ENCODE data around the gene DCBLD2. TPM values are rescaled to one million over a fixed set of nuclear protein-coding genes. Genes with fewer than 3 reads are reported as not detected.

Gene DCBLD2
- total RNA-seq, 1 experiment from 2014 or later, result 91.7 TPM

DNA sequence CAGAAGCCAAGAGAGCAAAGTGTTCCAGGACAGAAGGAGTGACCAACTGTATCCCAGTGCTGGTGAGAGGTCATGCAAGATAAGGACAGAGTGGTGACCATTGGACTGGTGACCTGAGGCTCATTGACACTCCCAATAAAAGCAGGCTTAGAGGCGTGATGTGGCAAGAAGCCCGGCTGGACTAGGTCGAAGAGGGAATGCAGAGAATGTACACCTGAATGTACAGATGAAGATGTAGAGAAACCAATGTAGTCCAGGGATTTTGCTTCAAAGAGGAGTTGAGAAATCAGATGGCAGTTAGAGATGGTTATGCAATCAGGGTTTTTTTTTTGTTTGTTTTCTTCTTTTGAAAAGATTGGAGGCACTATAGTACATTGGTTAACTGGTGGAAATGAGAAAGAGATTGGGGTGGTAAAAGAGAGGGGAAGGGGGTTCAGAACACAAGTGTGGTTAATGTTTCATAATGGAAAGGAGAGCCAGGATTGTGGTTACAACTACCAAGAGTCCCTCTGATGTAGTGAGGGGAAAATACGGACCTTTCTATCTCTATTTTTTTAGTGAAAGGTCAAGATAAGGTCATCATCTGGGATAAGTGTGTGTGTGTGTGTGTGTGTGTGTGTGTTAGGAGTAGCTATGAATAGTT lies 115.0 kb downstream of the DCBLD2 start:
- DNase-seq (ENCODE audit: low read depth, low spot score), result no peak
- in situ Hi-C loops (cut with HindIII; ENCODE audit: low pct_unique_long_range_greater_than_20kb, low sequenced_read_pairs), result loop anchor here (25.0 kb wide), 1 partner anchor 174 kb away; no protein-coding TSS in a partner anchor

- DNase-seq (ENCODE audit: low read depth, low spot score), result no peak
- in situ Hi-C loops (cut with HindIII; ENCODE audit: low pct_unique_long_range_greater_than_20kb, low sequenced_read_pairs), result loop anchor here (25.0 kb wide), 1 partner anchor 173 kb away; no protein-coding TSS in a partner anchor
Observed at GRCh38 chr3:98784666-98785600, 116.6 kb downstream of the DCBLD2 start.

- peak; percentile 79 for DNase-seq (ENCODE audit: low read depth, low spot score)
- in situ Hi-C loops (cut with HindIII; ENCODE audit: low pct_unique_long_range_greater_than_20kb, low sequenced_read_pairs), result loop anchor here (25.0 kb wide), 1 partner anchor 172 kb away; no protein-coding TSS in a partner anchor
Observed at GRCh38 chr3:98784042-98784441, 117.5 kb downstream of the DCBLD2 start.

DNA sequence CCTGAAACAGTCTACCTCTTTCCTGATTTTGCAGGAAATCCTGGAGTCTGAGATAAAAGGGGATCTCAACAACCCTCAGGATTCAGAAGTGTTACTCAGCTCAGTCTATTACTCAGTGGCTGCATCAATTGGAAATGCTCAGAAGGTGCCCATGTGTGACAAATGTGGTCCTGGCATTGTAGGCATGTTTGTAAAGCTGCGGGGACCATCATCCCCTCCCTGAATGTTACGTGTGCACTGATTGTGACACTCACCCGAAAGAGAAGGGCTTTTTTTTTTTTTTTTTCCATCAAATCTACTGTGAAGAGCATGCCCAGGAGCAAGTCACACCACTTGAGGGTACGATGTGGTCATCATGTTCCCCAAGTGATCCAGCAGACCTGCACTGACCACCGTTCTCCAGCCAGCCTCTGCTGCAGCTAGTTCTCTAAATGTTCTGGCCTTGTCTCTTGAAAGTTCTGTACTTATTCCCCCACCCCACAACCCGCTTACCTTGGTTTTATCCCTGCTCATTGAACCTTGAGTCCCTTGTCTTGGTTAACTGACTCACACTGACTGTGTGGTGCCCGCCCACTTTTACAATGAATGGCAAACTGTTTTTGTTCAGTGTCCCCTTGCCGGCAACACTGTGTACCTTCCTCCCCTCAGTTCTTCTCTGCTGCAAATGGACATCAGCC lies 118.5 kb downstream of the DCBLD2 start:
- in situ Hi-C loops (cut with HindIII; ENCODE audit: low pct_unique_long_range_greater_than_20kb, low sequenced_read_pairs), result loop anchor here (25.0 kb wide), 1 partner anchor 171 kb away; no protein-coding TSS in a partner anchor
- peak; percentile 64 for DNase-seq (ENCODE audit: low read depth, low spot score)

- DNase-seq (ENCODE audit: low read depth, low spot score), result no peak
- in situ Hi-C loops (cut with HindIII; ENCODE audit: low pct_unique_long_range_greater_than_20kb, low sequenced_read_pairs), result loop anchor here (25.0 kb wide), 1 partner anchor 168 kb away; no protein-coding TSS in a partner anchor
Observed at GRCh38 chr3:98780343-98780742, 121.2 kb downstream of the DCBLD2 start.

DNA sequence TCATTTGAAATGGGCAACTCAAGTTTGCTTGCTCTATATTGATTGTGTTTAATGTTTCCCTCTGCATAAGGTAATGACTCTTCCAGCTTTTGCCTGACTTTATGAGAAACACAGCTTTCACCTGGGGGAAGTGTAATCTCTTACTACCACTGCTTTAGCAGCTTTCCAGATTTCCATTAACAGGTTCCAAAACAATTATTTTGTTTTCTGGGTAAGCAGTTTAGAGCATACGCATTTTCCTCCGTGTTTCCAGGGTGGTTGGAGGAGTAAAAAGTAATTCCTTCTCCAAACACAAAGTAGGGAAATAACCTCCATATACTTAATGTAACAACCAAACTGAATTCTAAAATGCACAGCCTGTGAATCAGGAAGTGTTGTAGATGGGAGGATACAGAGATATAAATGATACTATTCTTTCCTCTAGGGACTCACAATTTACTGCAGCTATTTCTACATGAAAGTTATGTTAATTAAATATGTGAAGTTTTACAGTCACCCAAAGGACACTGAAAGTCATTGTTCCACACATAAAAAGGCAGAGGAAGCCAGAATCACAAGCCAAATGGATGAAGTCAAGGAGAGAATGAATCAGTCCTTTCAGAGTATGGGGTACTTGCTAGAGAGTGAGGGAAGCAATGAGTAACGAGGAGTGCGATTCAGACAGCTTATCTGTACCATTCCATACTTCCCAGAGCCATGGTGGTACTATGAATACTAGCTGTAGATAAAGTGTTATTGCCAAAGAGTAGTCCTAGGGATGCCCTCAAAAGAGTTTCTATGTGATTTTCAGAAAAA lies 121.8 kb downstream of the DCBLD2 start:
- in situ Hi-C loops (cut with HindIII; ENCODE audit: low pct_unique_long_range_greater_than_20kb, low sequenced_read_pairs), result loop anchor here (25.0 kb wide), 1 partner anchor 167 kb away; no protein-coding TSS in a partner anchor
- peak; percentile 99 for DNase-seq (ENCODE audit: low read depth, low spot score)

DNA sequence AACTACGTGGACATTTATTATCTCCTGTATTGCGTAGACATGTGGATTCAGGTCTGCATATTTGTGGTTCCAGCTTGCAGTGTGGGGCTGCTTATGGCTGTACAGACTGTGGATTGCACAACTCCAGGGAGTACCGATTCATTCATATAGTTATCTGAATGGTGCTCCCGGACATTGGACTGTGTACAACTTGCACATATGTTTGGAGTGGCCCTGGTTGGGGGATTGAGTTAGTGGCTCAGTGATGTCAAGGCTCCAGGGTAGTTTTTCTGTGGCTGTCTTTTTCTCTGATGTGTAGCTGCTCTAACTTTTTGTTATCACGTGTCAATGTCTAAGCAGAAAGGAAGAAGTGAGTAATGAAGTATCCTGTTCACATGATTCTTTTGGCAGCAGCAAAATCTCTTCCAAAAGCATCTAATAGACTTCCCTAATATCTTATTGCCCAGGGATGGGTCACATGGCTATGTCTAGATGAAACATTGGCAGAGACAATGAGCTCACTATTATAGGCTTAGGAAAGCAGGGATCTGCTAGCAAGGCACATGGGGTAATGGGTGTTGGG lies 122.6 kb downstream of the DCBLD2 start:
- in situ Hi-C loops (cut with HindIII; ENCODE audit: low pct_unique_long_range_greater_than_20kb, low sequenced_read_pairs), result loop anchor here (25.0 kb wide), 1 partner anchor 167 kb away; no protein-coding TSS in a partner anchor
- peak; percentile 99 for DNase-seq (ENCODE audit: low read depth, low spot score)

- DNase-seq (ENCODE audit: low read depth, low spot score), result no peak
- in situ Hi-C loops (cut with HindIII; ENCODE audit: low pct_unique_long_range_greater_than_20kb, low sequenced_read_pairs), result loop anchor here (25.0 kb wide), 1 partner anchor 166 kb away; no protein-coding TSS in a partner anchor
Observed at GRCh38 chr3:98778383-98778782, 123.1 kb downstream of the DCBLD2 start.

DNA sequence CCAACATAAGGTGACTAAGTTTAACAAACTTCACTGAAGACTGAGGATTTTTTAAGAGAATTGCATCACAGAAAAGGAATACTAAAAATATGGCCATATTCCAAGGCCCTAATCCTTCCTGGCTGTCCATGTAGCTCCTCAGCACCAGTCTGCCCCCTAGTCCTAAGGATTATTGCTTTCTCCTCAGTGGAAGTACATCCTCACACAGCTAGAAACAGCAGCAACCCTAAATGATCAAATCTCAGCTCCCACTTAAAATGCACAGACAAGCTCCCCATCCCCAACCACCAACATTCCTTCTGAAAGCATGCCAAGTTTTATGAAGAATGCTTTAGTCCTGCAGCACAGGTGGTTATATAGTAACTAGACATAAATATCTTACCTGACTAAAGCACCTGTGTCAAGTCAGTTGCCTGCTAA lies 123.7 kb downstream of the DCBLD2 start:
- in situ Hi-C loops (cut with HindIII; ENCODE audit: low pct_unique_long_range_greater_than_20kb, low sequenced_read_pairs), result loop anchor here (25.0 kb wide), 1 partner anchor 166 kb away; no protein-coding TSS in a partner anchor
- DNase-seq (ENCODE audit: low read depth, low spot score), result no peak

- in situ Hi-C loops (cut with HindIII; ENCODE audit: low pct_unique_long_range_greater_than_20kb, low sequenced_read_pairs), result loop anchor here (25.0 kb wide), 1 partner anchor 165 kb away; no protein-coding TSS in a partner anchor
- DNase-seq (ENCODE audit: low read depth, low spot score), result no peak
Observed at GRCh38 chr3:98777286-98777685, 124.2 kb downstream of the DCBLD2 start.

DNA sequence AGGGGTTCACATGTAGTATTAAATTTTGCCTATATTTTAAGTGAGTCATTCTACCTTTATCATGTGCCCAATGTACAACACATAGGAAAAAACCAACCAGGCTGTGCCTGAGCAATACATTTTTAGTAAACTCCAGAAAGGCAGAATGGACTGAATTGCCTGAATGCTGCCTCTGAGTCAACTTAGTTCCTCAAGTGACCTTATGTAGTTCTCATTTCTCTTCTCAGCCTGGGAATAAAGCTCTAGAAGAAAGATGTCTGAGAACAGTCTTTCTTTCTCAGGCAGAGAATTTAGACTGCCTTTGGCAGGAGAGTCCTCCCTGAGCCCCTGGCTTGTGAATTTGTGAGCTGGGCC lies 125.4 kb downstream of the DCBLD2 start:
- in situ Hi-C loops (cut with HindIII; ENCODE audit: low pct_unique_long_range_greater_than_20kb, low sequenced_read_pairs), result loop anchor here (25.0 kb wide), 1 partner anchor 164 kb away; no protein-coding TSS in a partner anchor

GRCh38 chr3:98775459-98776139 lies 125.9 kb downstream of the DCBLD2 start:
- DNase-seq (ENCODE audit: low read depth, low spot score), result no peak
- in situ Hi-C loops (cut with HindIII; ENCODE audit: low pct_unique_long_range_greater_than_20kb, low sequenced_read_pairs), result loop anchor here (25.0 kb wide), 1 partner anchor 163 kb away; no protein-coding TSS in a partner anchor

More for the DNA sequence above, 125.4 kb downstream of the DCBLD2 start:
- DNase-seq (ENCODE audit: low read depth, low spot score), result no peak

DNA sequence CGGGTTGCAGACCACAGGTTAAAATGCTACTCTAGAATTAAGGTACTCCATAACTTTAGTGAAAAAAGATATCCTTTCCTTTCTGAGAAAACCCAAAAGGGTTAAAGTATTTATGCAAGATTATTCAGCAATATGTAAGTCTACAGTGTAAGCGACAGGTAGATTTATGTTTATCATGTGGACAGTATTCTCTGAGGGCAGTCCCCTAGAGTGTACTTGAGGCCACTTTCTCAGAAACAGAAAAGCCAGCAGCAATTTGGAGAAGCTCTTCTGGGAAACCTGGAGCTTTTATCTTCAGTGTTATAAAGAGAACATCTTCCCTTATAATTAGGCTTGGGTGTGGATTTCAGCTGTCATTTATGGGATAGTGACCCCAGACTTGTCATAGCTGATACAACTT lies 129.5 kb downstream of the DCBLD2 start:
- in situ Hi-C loops (cut with HindIII; ENCODE audit: low pct_unique_long_range_greater_than_20kb, low sequenced_read_pairs), result no loop called here
- peak; percentile 68 for DNase-seq (ENCODE audit: low read depth, low spot score)

GRCh38 chr3:98770261-98771039 lies 131.0 kb downstream of the DCBLD2 start:
- peak; percentile 100 for DNase-seq (ENCODE audit: low read depth, low spot score)
- in situ Hi-C loops (cut with HindIII; ENCODE audit: low pct_unique_long_range_greater_than_20kb, low sequenced_read_pairs), result no loop called here

- in situ Hi-C loops (cut with HindIII; ENCODE audit: low pct_unique_long_range_greater_than_20kb, low sequenced_read_pairs), result no loop called here
- DNase-seq (ENCODE audit: low read depth, low spot score), result no peak
Observed at GRCh38 chr3:98769448-98769847, 132.0 kb downstream of the DCBLD2 start.

All from SK-MEL-5 (cell line).